T47D (cell line): Measurements from ENCODE around the gene SEC22B.
A peak's percentile ranks its signal among the peaks of the same experiment; 100 is the strongest.
"Not testable (repeated sequence)": the region's sequence is repeated elsewhere in the genome, so short reads cannot be mapped to it uniquely, and the experiment has no call there.

Experiments used
- DNase-seq, 2 experiments: peaks; one replicate each; pipeline versions ENCODE4 v3.0.0 to v3.0.0-alpha.2; 2011 to 2012; ENCODE audit warnings: low read depth in 1 of 2, low spot score in 1 of 2
- JUND ChIP-seq: IDR thresholded peaks from 2 replicates; pipeline ENCODE4 v1.6.1; 2012; ENCODE audit warnings: low read depth
- in situ Hi-C: cut with HindIII; loops from 2 replicates; pipeline ENCODE4 v1.10.0; 2016; ENCODE audit warnings: low sequenced_read_pairs, low pct_unique_long_range_greater_than_20kb

SEC22B gene

GRCh38 chr1:120176092-120176855, at the start of gene SEC22B:
SEC22B (minus strand) TSS chr1:120176520; CDS start chr1:120176381, 139 bp downstream.
- no peak for TF ChIP-seq JUND
- in situ Hi-C loops, result no loop called here
- DNase-seq, result peak; percentile 30 to 93

- in situ Hi-C loops, DNase-seq: not testable (repeated sequence)
These were observed 41.6 kb upstream of the SEC22B start for GRCh38 chr1:120217933-120218332.

- in situ Hi-C loops, DNase-seq: not testable (repeated sequence)
These were observed 41.0 kb upstream of the SEC22B start for GRCh38 chr1:120217175-120217929.

GRCh38 chr1:120213606-120214005, 37.3 kb upstream of the SEC22B start:
- DNase-seq, in situ Hi-C loops: not testable (repeated sequence)

GRCh38 chr1:120210754-120211153, 34.4 kb upstream of the SEC22B start:
- DNase-seq, in situ Hi-C loops: not testable (repeated sequence)

- in situ Hi-C loops, DNase-seq: not testable (repeated sequence)
These were observed 20.8 kb upstream of the SEC22B start for GRCh38 chr1:120196863-120197775.

GRCh38 chr1:120188626-120189025, 12.3 kb upstream of the SEC22B start:
- in situ Hi-C loops, DNase-seq: not testable (repeated sequence)

- in situ Hi-C loops, DNase-seq: not testable (repeated sequence)
These were observed 5.9 kb upstream of the SEC22B start for GRCh38 chr1:120182176-120182707.

GRCh38 chr1:120179811-120180690, 3.7 kb upstream of the SEC22B start:
- peak in 1 of 2 experiments; percentile 0 for DNase-seq
- in situ Hi-C loops, result not testable (repeated sequence)

- peak in 1 of 2 experiments; percentile 2 for DNase-seq
- TF ChIP-seq JUND, result no peak
- in situ Hi-C loops, result no loop called here
These were observed 2.8 kb upstream of the SEC22B start for GRCh38 chr1:120178799-120179756.

GRCh38 chr1:120178058-120178457, 1.7 kb upstream of the SEC22B start:
- DNase-seq, in situ Hi-C loops: not testable (repeated sequence)

GRCh38 chr1:120175688-120176087, 632 bp downstream of the SEC22B start:
- DNase-seq, result peak in 1 of 2 experiments; percentile 0
- in situ Hi-C loops, result not testable (repeated sequence)

GRCh38 chr1:120164761-120165160, 11.6 kb downstream of the SEC22B start:
- DNase-seq, in situ Hi-C loops: not testable (repeated sequence)

- DNase-seq, in situ Hi-C loops: not testable (repeated sequence)
These were observed 14.3 kb downstream of the SEC22B start for GRCh38 chr1:120162015-120162414.

- in situ Hi-C loops, DNase-seq: not testable (repeated sequence)
These were observed 17.8 kb downstream of the SEC22B start for GRCh38 chr1:120158495-120158894.
